ENCODE measurements around the gene GADD45G. TPM values are rescaled to one million over a fixed set of nuclear protein-coding genes. Genes with fewer than 3 reads are reported as not detected.

The GADD45G gene
- polyA plus RNA-seq, 3 donors: 1.1 to 9.0 (median 1.3) TPM

DNA sequence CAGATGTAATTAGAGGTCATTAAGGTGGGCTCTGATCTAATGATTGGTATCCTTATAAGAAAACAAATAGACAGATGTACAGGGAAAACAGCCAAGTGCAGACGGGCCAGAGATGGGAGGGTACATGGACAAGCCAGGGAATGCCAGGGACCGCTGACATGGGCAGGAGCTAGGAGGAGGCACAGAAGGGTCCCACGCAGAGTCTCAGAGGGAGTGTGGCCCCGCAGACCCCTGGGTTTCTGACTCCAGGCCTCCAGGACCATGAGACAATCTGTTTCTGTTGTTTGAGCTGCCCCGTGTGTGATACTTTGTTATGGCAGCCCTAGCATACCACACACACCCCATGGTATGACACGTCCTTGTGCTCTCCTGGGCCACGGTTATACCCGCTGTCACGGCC lies 29.1 kb downstream of the GADD45G start:
- H3K79me2 ChIP-seq (ENCODE audit: insufficient read depth, low read length): no peaks in the 10 kb centered on the region
- H3K4me3 Mint-ChIP-seq: no peak overlapping the region
- no peaks in the 10 kb centered on the region for H3K9me3 Mint-ChIP-seq
- intact Hi-C loops (cut with micrococcal nuclease): no loop called here
- DNase-seq: no peak
- H3K27me3 ChIP-seq (ENCODE audit: control insufficient read depth in 2 of 2, insufficient read depth in 2 of 2, low read length in 2 of 2): no peaks in the 10 kb centered on the region
- H3K27ac Mint-ChIP-seq: peak overlapping the region in 1 of 7 donors; percentile 38
- H3K4me3 ChIP-seq (replicated peaks in 1 of 3; ENCODE audit: low read depth in 2 of 3, low read length in 3 of 3): no peak overlapping the region
- peaks cover 2 to 8% (median 3%) of the 10 kb centered on the region in 3 donors for H3K27me3 Mint-ChIP-seq (ENCODE audit: low read depth in 3 of 3)
- H3K9me3 ChIP-seq (replicated peaks in 1 of 2; ENCODE audit: control insufficient read depth in 1 of 2, insufficient read depth in 1 of 2, low read length in 2 of 2): no peaks in the 10 kb centered on the region
- WGBS (ENCODE audit: insufficient coverage): 98% methylated on average over 7 of the region's 9 CpGs
- TF ChIP-seq, protein P1, sequence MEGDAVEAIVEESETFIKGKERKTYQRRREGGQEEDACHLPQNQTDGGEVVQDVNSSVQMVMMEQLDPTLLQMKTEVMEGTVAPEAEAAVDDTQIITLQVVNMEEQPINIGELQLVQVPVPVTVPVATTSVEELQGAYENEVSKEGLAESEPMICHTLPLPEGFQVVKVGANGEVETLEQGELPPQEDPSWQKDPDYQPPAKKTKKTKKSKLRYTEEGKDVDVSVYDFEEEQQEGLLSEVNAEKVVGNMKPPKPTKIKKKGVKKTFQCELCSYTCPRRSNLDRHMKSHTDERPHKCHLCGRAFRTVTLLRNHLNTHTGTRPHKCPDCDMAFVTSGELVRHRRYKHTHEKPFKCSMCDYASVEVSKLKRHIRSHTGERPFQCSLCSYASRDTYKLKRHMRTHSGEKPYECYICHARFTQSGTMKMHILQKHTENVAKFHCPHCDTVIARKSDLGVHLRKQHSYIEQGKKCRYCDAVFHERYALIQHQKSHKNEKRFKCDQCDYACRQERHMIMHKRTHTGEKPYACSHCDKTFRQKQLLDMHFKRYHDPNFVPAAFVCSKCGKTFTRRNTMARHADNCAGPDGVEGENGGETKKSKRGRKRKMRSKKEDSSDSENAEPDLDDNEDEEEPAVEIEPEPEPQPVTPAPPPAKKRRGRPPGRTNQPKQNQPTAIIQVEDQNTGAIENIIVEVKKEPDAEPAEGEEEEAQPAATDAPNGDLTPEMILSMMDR (IDR thresholded peaks at IDR 0.05): no peak
- no peak overlapping the region for H3K9ac ChIP-seq (ENCODE audit: insufficient read depth, low read length, poor library complexity, severe bottlenecking)
- H3K36me3 Mint-ChIP-seq: no peaks in the 10 kb centered on the region
- no peak overlapping the region for H2AFZ ChIP-seq (ENCODE audit: insufficient read depth, low read depth, low read length, poor library complexity, severe bottlenecking)
- no peak overlapping the region for H3K27ac ChIP-seq (ENCODE audit: low read depth in 1 of 2, low read length in 2 of 2)
- no peaks in the 10 kb centered on the region for H3K36me3 ChIP-seq (replicated peaks in 1 of 2; ENCODE audit: control insufficient read depth in 1 of 2, insufficient read depth in 2 of 2, low read length in 2 of 2)
- H3K4me1 ChIP-seq (ENCODE audit: control insufficient read depth in 1 of 2, insufficient read depth in 2 of 2, low read length in 2 of 2): no peaks in the 10 kb centered on the region
- no peaks in the 10 kb centered on the region for H4K20me1 ChIP-seq (ENCODE audit: insufficient read depth, low read length)
- no peaks in the 10 kb centered on the region for H3K4me1 Mint-ChIP-seq
- H3K4me2 ChIP-seq (replicated peaks; ENCODE audit: extremely low read depth, low read length, poor library complexity, severe bottlenecking): no peak overlapping the region

DNA sequence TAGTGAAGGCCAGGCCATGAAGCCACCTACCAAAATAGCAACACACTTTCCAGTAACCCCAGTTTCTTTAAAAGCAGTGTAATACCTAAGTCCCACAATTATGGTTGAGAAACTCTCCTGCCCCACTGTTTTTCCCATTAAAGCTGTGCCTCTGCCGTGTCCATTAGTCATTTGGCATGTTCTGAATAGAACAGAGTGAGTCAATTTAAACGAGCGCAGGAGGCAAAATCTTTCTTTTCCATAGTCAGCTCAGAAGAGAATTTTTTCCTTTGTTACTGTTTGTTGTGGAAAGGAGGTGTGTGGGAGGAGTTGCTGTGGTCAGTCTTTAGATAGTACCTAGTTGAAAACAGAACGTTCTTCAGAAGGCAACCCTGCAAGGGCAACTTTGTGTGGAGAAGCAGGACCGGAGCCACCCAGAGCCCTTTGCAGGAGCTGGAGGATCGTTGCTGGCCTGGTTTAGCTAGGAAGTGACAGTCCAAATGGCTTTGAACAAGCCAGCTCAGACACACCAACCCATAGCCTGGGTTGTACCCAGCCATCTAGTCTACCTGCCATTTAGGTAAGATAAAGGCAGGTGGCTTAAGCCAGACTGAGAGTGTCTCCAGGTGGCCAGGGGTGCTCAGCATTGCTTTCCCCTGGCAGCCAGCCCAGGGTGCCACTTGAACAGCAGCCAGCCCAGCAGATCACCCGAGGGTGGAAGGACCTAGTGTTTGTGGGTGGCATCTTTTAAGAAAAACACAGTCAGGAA lies 30.4 kb downstream of the GADD45G start:
- H4K20me1 ChIP-seq (ENCODE audit: insufficient read depth, low read length): no peaks in the 10 kb centered on the region
- DNase-seq: no peak
- no peak overlapping the region for H3K4me3 ChIP-seq (replicated peaks in 1 of 3; ENCODE audit: low read depth in 2 of 3, low read length in 3 of 3)
- H2AFZ ChIP-seq (ENCODE audit: insufficient read depth, low read depth, low read length, poor library complexity, severe bottlenecking): no peak overlapping the region
- no peak overlapping the region for H3K9ac ChIP-seq (ENCODE audit: insufficient read depth, low read length, poor library complexity, severe bottlenecking)
- H3K27ac Mint-ChIP-seq: no peak overlapping the region
- H3K27me3 Mint-ChIP-seq (ENCODE audit: low read depth in 3 of 3): peaks cover 1 to 8% (median 2%) of the 10 kb centered on the region in 3 donors
- no peaks in the 10 kb centered on the region for H3K36me3 Mint-ChIP-seq
- H3K36me3 ChIP-seq (replicated peaks in 1 of 2; ENCODE audit: control insufficient read depth in 1 of 2, insufficient read depth in 2 of 2, low read length in 2 of 2): no peaks in the 10 kb centered on the region
- 87% methylated on average over 6 of the region's 7 CpGs for WGBS (ENCODE audit: insufficient coverage)
- no peaks in the 10 kb centered on the region for H3K79me2 ChIP-seq (ENCODE audit: insufficient read depth, low read length)
- H3K4me2 ChIP-seq (replicated peaks; ENCODE audit: extremely low read depth, low read length, poor library complexity, severe bottlenecking): no peak overlapping the region
- no peak overlapping the region for H3K27ac ChIP-seq (ENCODE audit: low read depth in 1 of 2, low read length in 2 of 2)
- H3K9me3 ChIP-seq (replicated peaks in 1 of 2; ENCODE audit: control insufficient read depth in 1 of 2, insufficient read depth in 1 of 2, low read length in 2 of 2): no peaks in the 10 kb centered on the region
- intact Hi-C loops (cut with micrococcal nuclease): no loop called here
- no peak overlapping the region for H3K4me3 Mint-ChIP-seq
- no peaks in the 10 kb centered on the region for H3K9me3 Mint-ChIP-seq
- H3K27me3 ChIP-seq (ENCODE audit: control insufficient read depth in 2 of 2, insufficient read depth in 2 of 2, low read length in 2 of 2): no peaks in the 10 kb centered on the region
- TF ChIP-seq, protein P1 (IDR thresholded peaks at IDR 0.05): no peak
- H3K4me1 Mint-ChIP-seq: peaks cover 6% of the 10 kb centered on the region
- H3K4me1 ChIP-seq (ENCODE audit: control insufficient read depth in 1 of 2, insufficient read depth in 2 of 2, low read length in 2 of 2): peaks cover 4 to 5% of the 10 kb centered on the region in 2 donors
